ENCODE data around the gene HELZ2. TPM values are rescaled to one million over a fixed set of nuclear protein-coding genes. Genes with fewer than 3 reads are reported as not detected.

The HELZ2 gene
- total RNA-seq, 1 experiment from 2014 or later: 14.3 TPM

DNA sequence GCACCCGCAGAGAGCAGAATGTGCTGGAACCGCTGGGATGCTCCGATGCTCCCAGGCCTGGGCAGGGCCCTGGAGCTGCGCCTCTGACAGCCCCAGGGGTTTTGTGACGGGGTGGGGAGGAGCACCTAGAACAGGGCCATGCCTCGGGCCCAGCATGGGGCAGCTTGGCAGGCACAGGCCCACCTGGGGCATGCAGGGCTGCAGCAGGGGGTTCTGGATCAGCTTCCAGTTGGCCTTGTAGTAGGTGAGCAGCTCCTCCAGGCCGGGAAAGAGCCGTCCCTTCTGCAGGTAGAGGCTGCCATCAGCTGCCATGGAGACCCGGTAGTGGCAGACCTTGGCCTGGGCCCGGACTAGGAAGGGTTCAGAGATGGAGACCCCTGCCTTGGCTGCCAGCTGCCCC is 30.9 kb downstream of the HELZ2 start:
- no peak for DNase-seq (ENCODE audit: low spot score)
- in situ Hi-C loops (cut with HindIII; ENCODE audit: low sequenced_read_pairs): no loop called here

GRCh38 chr20:63542696-63543095 is 31.3 kb downstream of the HELZ2 start:
- in situ Hi-C loops (cut with HindIII; ENCODE audit: low sequenced_read_pairs): no loop called here
- DNase-seq (ENCODE audit: low spot score): no peak

DNA sequence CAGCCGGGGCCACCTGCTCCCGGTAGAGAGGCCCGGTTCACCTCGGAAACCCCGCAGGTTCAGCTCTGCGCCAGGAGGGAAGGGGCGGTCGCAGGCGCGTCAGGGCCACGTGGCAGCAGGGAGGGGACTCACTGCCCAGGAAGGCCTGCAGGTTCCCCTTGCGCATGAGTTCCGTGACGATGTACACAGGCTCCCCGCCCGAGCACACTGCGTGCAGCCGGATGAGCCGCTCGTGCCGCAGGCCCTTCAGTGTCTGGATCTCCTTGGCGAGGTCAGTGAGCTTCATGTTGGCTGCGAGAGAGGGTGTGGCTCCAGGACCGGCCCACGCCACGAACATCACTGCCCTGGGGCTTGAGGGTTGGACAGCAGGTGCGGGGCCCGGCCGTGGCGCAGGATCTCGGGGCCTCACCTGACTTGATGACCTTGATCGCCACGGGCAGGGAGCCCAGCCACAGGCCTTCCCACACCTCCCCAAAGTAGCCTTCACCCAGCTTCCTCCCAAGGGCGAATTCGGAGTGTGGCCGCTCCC is 31.9 kb downstream of the HELZ2 start:
- DNase-seq (ENCODE audit: low spot score): no peak
- in situ Hi-C loops (cut with HindIII; ENCODE audit: low sequenced_read_pairs): no loop called here

DNA sequence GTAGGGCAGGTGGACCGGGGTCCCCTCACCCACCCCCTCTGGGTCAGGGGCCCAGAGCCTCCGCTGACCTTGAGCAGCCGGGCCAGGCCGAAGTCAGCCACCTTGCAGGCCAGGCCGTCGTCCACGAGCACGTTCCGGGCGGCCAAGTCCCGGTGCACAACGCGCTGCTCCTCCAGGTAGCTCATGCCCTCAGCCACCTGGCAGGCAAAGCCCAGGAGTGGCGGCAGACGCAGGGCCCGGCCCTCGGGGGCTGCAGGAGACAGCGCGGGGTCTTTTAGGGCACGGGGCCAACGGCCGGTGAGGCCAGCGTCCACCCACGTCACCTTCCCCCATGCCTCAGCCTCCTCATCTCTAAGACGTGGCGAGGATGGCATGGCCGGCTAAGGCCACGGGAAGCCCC is 32.7 kb downstream of the HELZ2 start:
- in situ Hi-C loops (cut with HindIII; ENCODE audit: low sequenced_read_pairs): no loop called here
- no peak for DNase-seq (ENCODE audit: low spot score)

GRCh38 chr20:63540417-63541186 is 33.4 kb downstream of the HELZ2 start:
- in situ Hi-C loops (cut with HindIII; ENCODE audit: low sequenced_read_pairs): no loop called here
- DNase-seq (ENCODE audit: low spot score): peak; percentile 50

GRCh38 chr20:63539441-63540370 is 34.3 kb downstream of the HELZ2 start:
- DNase-seq (ENCODE audit: low spot score): no peak
- in situ Hi-C loops (cut with HindIII; ENCODE audit: low sequenced_read_pairs): no loop called here

GRCh38 chr20:63539092-63539430 is 35.0 kb downstream of the HELZ2 start:
- no peak for DNase-seq (ENCODE audit: low spot score)
- in situ Hi-C loops (cut with HindIII; ENCODE audit: low sequenced_read_pairs): no loop called here

DNA sequence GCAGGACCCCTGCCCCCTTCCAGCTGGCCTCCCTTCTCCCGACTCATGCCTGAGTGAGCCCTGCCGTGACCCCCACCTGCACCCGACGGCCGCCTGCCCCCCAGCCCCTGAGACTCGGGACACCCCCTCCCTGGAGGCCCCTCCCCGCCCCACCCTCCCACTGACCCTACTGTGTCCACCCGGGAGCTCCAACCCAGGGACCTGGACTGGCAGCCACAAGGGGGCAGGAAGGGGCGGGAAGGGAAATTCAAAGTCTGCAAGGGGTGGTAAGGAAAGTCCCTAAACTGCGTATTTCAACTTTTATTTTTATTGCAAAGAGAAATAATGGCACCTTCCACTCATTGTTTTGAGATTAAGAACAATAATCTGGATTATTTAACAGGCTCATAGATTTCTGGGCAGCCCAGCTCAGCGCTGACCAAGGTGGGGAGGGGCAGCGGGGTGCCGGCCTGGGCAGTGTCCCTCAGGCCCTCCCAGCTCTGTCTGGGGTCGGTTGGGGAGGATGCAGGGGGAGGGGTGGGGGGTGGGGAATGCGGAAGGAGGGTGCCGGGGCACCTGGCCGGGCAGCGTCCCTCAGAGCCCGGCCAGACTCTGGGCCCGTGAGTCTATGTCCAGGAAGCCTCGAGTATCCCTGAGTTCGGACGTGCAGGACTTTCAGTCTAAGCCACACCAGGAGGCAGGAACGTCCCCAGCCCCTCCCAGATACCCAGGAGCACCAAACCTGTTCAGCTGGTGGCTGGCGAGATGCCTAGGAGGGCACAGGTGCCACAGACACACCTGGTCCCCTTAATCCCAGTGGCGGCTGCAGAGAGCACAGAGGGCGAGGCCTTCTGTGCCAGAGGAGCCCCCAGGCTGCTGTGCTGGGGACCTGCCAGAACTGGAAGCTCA is 35.6 kb downstream of the HELZ2 start:
- in situ Hi-C loops (cut with HindIII; ENCODE audit: low sequenced_read_pairs): no loop called here
- no peak for DNase-seq (ENCODE audit: low spot score)

DNA sequence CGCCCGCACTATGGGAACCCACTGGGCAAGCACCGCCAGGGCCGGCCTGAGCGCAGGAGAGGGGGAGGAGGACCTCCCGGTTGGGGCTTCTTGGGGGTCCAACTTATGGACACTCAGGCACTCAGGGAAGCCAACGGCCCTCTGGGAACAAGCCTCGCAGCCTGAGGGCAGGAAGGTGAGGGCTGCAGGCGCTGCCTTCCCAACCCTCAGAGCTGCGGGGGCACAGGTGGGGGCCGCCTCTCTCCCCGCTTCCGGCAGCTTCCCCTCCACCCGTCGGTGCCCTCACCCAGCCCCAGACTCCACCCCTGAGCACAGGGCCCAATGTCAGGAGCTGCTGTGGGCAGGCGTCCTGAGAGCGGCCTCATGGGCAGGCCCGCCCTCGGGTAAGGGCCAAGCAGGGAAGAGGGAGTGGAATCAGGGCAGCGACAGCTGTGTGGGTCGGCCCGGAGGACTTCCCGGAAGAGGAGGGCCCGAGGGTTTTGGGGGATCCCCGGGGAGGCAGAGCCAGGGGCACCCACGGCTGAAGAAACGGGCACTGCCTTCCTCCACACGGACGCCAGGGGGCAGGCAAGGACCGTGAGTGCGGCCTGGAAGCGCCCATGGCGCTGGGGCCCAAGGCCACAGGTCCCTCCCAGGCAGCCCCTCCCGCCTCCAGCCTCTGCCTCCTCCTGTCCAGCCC is 36.4 kb downstream of the HELZ2 start:
- DNase-seq (ENCODE audit: low spot score): peak; percentile 80
- in situ Hi-C loops (cut with HindIII; ENCODE audit: low sequenced_read_pairs): no loop called here

GRCh38 chr20:63536997-63537524 is 37.0 kb downstream of the HELZ2 start, which contains the start of gene PTK6:
PTK6 (minus strand) TSS chr20:63537376; CDS start chr20:63537314, 62 bp downstream.
- in situ Hi-C loops (cut with HindIII; ENCODE audit: low sequenced_read_pairs): no loop called here
- DNase-seq (ENCODE audit: low spot score): no peak

DNA sequence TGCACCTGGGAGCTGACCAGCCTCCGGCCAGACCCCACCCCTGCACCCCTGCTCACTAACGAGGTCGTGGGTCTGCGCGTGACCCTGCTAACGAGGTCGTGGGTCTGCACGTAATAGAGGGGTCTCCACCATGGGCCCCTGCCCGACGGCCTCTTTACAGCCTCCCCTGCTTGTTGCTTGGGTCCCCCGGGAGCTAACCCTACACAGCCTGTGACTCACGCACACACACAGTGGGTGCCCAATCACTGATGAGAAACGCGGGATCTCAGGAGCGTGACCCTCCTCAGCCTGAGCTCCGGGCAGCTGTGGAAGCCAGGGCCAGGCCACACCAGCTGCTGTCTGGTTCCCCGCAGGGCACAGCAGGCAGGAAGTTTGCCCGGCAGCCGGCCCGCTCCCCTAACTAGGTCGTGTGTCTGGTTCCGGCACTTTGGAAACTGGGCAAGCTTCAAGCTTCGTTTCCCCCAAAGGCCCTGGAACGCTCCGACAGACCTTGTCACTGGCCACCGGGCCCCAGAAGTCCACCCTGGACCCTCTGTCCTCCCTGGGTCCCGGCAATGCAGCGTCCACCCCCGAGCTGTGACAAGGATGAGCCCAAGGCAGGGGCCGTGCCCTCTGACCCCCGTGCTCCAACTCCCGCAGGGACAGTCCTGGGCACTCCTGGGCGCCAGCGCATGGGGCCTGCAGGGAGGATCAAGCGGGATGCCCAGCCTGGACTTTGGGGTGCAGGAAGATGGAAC is 37.6 kb downstream of the HELZ2 start:
- in situ Hi-C loops (cut with HindIII; ENCODE audit: low sequenced_read_pairs): no loop called here
- DNase-seq (ENCODE audit: low spot score): no peak

GRCh38 chr20:63534831-63535651 is 39.0 kb downstream of the HELZ2 start:
- no peak for DNase-seq (ENCODE audit: low spot score)
- in situ Hi-C loops (cut with HindIII; ENCODE audit: low sequenced_read_pairs): no loop called here

GRCh38 chr20:63534427-63534830 is 39.6 kb downstream of the HELZ2 start:
- DNase-seq (ENCODE audit: low spot score): no peak
- in situ Hi-C loops (cut with HindIII; ENCODE audit: low sequenced_read_pairs): no loop called here

DNA sequence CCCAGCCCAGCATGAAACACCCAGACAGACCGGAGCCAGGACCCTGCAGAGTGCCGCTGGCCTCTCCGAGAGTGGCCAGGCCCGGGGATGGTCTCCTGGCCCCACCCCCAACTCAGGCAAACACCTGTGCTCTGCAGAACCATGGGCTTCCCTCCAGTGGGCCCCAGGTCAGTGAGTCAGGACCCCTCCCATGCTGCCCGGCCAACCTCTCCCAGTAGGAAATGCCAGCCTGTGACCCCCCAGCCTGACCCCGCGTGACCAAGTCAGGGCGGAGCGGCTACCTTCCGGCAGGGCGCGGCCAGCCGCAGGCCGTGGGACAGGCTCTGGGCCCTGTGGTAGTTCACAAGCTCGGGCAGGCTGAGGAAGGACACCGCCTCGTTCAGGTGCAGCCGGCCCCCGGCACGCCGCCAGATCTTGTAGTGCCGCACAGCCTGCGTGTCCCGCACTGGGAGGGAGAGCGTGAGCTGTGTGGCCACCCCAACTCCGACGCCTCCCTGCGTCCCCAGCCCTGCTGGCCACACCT is 40.1 kb downstream of the HELZ2 start:
- DNase-seq (ENCODE audit: low spot score): no peak
- in situ Hi-C loops (cut with HindIII; ENCODE audit: low sequenced_read_pairs): no loop called here

DNA sequence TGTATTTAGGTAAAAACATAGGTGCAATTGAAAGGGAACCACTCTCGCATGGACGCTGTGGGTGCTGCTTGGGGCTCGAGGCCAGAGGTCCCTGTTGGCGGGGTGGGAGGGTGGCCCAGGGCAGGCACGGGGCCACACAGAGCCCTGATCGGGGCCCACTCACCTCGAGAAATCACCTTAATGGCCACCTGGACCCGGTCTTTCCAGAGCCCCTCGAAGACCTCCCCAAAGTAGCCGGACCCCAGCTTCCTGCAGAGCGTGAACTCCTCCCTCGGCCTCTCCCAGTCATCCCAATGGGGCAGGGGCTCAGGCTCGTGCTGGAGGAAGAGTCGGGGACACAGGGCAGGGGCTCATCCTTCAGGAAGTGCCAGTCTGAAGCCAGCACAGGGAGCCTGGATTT is 40.7 kb downstream of the HELZ2 start:
- in situ Hi-C loops (cut with HindIII; ENCODE audit: low sequenced_read_pairs): no loop called here
- no peak for DNase-seq (ENCODE audit: low spot score)

DNA sequence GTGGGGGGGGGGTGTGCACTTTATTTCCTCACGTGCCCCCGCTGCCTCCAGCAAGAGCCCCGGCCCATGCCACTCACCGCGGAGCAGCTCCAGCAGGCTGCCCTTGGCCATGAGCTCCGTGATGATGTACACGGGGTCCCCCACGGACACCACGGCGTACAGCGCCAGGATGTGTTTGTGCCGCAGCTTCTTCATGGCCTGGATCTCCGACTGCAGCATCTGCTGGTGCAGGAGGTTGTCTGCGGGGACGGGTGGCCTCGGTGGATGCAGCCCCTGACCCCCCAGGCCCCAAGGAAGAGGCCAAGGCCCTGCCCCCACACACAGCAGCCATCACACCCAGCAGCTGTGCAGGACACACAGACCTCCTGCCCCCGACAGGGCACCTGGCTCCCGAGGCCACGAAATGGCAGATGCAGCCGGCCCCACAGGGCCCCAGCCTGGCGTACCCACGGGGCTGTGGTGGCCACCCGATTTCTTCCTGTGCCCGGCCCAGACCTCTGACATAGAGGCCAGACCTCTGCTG is 41.5 kb downstream of the HELZ2 start:
- no peak for DNase-seq (ENCODE audit: low spot score)
- in situ Hi-C loops (cut with HindIII; ENCODE audit: low sequenced_read_pairs): no loop called here

Measured in G401 (cell line).